Amniotic stem cell (primary cell): ENCODE results near the gene TMEM170A.
"Not testable (repeated sequence)": the region's sequence is repeated elsewhere in the genome, so short reads cannot be mapped to it uniquely, and the experiment has no call there.

Experiments used
- DNase-seq: peaks from one replicate; lab custom pipeline; 2025; lab: John Stamatoyannopoulos, UW

TMEM170A gene

DNA sequence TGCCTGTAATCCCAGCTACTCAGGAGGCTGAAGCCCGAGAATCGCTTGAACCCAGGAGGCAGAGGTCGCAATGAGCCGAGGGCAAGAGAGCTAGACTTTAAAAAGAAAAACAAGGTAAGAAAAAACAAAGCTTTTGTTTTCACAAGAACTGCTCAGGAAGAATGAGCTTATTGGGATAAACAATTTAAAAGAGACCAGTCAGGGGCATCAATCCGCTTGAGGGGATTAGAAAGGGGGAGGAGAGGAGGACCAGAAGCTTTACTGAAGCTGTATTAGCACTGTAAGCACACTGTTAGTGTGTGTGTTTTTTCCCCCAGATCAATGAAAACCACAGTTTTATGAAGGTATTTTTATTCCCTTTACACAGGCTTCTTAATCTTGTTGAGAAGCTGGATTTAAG is 8.8 kb downstream of the TMEM170A start:
- no peak for DNase-seq

DNA sequence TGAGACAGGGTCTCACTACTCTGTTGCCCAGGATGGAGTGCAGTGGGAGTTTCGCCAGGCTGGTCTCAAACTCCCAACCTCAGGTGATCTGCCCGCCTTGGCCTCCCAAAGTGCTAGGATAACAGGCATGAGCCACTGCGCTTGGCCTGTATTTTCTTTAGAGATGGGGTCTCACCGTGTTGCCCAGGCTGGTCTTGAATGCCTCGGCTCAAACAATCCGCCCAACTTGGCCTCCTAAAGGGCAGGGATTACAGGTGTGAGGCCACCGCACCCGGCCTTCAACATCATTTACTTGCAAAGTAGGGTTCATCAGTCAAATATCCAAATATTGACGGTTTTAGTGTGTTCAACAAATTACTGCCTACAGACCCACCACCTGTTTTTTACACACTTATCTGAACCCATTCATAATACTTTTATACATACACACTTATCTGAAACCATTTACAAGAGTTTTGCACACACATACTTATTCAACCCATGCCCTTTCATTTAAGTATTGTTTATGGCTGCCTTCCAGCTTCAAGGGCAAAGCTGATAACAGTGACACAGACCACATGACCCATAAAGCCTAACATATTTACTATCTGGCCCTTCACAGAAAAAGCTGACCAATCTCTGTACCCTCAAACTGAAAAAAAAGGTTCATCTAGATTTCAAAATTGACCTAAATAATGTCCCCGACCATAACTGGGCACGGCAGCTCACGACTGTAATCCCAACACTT is 11.9 kb downstream of the TMEM170A start:
- no peak for DNase-seq

DNA sequence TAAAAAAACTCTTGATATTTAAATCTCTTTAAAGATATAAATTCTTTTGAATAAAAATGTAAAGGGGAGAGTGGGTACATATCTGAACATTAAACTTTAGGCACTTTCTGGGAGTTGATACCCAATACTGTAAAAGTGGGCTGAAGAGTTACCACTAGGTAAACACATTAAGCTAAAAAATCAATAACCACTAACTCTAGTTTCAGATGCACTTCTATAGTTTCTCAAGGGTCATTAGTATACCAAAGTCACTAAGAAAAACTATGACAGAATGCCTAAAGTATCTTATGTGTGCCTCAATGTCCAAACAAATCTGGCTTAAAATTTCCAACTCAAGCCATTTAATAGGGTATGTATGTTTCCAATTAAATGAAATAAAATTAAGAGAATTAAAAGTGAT is 18.1 kb downstream of the TMEM170A start:
- DNase-seq, result no peak

DNA sequence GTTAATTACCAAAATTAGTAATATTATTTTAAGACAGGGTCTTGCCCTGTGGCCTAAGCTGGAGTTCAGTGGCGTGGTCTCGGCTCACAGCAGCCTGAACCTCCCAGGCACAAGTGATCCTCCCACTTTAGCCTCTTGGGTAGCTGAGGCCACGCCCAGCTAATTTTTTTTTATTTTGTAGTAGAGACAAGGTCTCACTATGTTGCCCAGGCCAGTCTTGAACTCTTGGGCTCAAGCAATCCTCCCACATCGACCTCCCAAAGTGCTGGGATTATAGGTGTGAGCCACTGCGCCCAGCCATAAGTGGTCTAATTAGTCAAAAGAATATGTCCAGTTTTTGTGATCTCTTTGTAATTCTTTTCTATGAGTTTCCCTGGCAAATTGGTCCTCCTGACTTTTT is 19.2 kb downstream of the TMEM170A start:
- no peak for DNase-seq

DNA sequence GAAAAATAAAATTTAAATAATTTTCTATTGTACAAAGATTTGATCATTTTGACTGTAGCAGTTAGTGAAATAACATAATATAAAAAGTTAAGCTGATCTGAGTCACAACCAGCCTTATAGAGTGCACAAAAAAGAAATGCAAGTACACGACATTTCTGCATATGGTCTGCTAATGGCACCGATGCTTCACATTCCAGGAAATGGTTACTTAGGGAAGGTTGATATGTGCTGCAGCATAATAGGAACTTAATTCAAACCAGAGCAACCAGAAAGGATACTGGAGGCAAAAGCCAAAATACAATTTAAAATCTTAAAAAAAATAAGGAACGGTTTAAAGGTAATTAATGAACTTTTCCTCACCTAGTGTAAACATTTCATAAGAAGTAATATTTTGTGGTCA is 21.2 kb downstream of the TMEM170A start:
- DNase-seq, result peak; percentile 24

DNA sequence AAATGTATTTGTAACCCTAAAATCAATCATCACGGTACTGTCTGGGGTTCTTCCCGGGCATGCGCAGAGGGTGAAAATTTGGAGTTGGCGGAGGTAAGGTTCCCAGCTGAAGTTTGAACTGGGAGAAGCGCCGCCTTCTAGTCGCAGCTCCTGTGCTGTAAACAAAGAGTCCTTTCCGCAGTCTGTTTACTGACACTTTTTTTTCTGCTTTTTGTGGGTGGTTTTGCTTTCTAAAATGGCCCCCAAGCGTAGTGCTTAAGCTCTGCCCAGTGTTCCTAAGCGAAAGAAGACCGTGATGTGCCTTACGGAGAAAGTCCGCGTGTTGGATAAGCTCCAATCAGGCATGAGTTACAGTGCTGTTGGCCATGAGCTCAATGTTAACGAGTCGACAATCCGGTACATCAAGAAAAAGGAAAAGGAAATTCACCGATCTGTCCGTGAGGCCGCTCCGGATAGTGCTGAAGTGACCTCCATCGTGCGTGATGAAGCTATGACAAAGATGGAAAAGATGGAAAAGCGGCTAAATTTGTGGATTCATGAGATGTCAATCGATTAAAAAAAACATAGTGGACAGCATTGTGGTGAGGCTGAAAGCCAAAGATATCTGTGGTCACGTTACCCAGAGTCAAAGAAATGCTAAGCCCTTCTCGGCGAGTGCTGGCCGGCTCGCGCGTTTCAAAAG is 30.6 kb downstream of the TMEM170A start:
- peak; percentile 76 for DNase-seq

DNA sequence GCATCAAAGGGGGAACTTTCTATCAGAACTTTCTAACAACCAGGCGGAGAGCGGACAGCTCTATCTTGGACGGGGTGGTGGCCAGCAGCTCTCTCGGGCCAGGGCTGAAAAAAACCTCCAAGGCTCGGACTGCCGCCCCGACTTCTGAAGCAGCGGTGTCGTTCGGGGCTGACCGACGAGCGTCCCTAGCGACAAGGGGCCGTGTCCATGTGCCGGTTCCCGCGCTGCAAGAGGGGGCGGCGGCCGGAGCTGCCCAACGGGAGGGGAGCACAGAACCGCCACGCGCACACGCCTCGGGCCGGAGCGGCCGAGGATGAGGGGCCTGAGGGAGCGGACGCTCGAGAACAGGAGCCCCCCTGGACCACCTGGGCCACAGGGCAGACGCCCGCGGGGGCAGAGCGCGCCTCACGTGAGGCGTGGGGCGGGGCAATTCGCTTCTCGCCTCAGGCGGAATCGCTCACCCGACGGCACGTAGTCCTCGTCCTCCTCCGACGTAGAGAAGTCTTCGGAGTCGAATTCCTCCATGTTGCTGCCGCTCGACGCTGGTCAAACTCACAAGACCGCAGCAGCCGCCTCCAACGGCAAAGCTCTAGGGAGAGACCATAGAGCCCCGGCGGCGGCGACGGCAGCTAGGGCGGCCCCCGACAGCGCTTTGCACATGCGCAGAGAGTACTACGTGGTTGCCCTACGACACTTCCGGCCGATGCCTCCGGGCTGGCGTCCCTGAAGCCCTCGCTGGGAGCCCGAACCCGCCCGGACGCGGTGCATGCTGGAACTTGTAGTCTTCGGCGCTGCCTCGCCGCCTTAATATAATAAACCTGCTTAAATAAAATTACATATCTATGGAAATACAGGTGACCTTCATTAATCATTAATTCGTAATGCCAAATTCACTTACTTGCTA is 31.4 kb downstream of the TMEM170A start, which contains the start of gene CFDP1:
CFDP1 (minus strand) TSS at position 676 of the 904 bp plus-strand sequence; CDS start at position 525, 151 bp downstream.
- peak; percentile 95 for DNase-seq

DNA sequence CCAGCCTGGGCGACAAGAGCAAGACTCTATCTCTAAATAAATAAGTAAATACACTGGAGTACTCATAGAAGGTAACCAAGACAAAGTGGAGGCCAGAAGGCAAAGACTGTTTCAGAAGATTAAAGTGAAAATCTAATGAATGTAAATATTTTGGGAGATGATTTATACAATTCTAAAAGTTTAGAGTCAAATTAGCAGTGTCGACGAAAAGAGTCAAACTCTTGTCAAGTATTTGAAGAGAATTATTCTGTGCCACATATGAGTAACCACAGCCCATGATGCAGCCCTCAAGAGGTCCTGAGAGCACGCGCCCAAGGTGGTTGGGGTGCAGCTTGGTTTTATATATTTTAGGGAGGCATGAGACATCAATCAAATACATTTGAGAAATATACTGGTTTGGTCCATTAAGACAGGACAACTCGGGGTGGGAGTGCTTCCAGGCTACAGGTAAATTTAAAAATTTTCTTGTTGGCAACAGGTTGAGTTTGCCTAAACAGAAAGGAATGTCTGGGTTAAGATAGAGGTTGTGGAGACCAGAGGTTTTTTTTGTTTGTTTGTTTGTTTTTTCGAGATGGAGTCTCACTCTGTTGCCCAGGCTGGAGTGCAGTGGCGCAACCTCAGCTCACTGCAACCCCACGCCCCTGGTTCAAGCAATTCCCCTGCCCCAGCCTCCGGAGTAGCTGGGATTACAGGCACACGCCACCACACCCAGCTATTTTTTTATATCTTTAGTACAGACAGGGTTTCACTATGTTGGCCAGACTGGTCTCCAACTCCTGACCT is 34.7 kb downstream of the TMEM170A start:
- DNase-seq, result no peak

DNA sequence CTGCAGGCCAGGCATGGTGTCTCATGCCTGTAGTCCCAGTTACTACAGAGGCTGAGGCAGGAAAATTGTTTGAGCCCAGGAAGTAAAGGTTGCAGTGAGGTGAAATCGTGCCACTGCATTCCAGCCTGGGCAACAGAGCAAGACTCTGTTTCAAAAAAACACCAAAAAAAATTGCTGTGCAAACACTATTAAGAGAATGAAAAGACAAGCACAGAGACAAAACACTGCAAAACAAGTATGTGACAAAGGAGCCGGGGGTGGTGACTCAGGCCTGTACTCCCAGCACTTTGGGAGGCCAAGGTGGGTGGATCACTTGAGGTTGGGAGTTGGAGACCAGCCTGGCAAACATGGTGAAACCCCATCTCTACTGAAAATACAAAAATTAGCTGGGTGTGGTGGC is 38.0 kb downstream of the TMEM170A start:
- DNase-seq, result not testable (repeated sequence)

DNA sequence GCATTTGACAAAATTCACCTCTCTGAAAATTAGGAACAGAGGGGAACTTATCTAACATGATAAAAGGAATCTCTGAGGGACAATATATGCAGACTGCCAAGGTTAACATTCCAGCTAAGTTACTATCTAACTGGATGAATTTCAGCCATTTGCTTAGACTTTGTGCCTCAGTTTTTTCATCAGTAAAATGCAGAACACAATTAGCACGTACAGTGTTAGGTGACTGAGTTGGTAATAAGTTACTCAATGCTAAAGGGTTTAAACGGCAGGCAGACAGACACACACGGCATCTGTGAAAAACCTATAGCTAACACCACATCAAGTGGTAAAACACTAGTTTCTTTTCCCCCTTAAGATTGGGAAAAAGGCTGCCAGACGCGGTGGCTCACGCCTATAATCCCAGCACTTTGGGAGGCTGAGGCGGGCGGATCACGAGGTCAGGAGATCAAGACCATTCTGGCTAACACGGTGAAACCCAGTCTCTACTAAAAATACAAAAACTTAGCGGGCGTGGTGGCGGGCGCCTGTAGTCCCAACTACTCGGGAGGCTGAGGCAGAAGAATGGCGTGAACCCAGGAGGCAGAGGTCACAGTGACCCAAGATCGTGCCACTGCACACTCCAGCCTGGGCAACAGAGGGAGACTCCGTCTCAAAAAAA is 40.3 kb downstream of the TMEM170A start:
- DNase-seq, result not testable (repeated sequence)

DNA sequence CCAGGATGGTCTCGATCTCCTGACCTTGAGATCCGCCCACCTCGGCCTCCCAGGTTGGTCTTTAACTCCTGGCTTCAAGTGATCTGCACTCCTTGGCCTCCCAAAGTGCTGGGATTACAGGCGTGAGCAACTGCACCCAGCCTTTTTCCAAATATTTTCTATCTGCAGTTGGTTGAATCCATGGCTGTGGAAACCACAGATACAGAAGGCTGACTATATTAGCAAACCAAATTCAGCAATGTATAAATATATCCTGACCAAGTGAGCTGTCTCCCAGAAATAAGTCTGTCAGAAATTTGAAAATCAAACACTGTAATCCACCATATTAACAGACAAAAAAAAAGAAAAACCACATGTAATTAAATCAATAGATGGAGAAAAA is 40.8 kb downstream of the TMEM170A start:
- DNase-seq, result no peak

DNA sequence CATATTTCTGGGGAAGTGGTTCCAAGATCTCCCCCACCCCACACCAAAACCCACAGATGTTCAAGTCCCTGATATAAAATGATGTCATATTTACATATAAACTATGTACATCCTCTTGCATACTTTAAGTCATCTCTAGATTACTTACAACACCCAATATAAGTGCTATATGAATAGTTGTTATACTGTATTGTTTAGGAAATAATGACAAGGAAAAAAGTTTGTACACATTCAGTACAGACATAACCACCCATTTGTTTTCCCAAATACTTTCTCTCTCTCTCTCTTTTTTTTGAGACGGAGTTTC is 42.7 kb downstream of the TMEM170A start:
- DNase-seq, result no peak

DNA sequence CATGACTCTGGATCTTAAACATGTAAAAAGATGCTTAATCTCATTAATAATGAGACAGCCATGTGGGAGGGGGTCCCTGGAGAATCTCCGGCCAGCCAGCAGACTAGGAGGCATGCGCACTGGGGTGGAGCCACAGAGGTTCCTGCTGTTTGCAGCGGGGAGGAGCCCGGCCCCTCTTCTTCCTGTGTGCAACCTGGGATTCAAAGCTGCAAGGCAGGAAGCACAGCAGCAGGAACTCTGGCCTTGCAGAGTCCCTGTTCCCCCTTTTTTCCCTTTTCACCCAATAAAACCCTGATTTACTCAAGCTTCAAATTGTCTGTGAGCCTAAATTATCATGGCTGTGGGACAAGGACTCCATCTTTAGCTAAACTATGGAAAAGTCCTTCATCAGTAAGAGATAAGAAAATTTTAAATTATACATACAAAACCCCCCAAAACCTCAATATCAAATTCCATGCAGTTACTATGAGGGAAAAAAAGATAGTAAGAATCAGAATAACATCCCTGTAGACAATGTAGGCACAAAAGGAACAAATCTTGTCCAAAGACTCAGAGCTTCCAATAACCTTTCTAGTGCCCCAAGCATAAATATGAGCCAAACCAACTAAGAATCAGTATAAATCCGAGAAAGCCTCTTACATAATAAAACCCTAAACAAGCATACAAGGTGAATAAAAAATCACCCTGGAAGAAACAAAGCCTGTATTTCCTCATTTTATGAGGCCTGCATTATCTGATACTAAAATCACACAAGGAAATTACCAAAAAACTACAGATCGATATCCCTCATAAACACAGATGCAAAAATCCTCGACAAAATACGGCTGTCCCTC is 43.3 kb downstream of the TMEM170A start:
- no peak for DNase-seq

DNA sequence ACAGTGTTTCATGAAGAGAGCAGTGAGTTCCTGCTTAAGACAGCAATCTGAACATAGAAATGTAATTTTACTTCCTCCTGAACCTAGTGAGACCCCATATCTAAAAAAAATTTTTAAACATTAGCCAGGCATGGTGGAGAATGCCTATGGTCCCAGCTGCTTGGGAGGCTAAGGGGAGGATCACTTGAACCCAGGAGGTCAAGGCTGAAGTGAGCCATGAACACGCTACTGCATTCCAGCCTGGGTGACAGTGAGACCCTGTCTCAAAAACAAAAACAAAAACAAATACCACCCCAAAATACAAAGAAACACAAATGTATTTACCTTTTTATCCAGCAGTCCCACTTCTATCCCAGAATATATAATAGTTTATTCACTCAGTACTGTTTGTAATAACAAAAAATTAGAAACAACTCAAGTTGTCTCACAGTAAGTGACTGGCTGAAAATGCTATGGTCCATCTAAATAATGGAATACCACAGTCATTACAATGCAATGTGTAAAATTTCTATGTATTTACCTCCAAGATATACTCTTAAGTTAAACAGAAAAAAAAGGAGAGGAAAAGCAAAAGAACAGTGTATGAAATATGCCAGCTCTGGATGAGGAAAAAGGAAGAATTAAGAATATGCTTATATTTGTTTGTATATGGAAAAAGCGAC is 47.5 kb downstream of the TMEM170A start:
- DNase-seq, result no peak

DNA sequence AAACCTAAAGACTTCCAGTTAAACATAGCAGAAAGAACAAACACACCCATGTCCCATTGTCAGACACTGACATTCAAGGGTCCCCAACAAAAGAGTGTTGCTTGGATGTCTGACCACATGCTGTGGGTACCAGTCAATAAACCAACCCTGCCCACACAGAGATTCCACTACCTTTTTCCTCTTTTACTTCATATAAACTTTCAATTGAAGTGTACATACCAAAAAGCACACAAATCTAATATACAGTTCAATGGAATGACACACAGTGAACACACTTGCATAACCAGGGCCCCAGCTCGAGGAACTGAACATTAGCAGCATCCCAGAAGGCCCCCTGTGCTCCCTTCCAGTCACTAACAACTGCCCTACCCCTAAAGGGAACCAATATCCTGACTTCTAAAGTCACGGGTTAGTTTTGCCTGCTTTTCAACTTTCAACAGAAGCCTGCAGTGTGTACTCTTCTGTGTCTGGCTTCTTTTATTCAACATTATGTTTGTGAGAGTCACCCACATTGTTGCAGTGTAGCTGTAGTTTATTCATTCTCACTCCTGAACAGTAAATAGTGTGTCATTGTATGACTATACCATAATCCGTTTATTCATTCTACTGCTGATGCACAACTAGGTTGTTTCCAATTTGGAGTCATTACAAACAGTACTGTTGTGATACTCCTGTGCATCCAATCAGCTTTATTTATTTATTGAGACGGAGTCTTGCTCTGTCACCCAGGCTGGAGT is 49.2 kb downstream of the TMEM170A start:
- DNase-seq, result no peak

DNA sequence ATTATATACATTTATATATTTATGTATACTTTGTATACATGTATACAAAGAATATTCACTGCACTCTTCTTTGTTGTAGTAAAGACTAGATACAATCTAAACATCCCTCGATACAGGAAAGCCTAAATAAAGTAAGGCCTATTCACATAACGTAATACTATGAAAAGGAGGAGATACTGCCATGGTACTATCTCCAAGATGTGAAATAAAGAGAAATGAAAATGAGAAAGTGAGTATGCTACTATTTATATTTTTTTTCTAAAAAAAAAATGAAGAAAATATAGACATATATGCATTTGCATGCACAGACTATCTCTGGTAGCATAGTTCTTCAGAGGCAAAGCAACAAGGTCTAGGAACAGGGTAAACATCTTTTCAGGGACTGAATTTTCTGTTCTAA is 50.5 kb downstream of the TMEM170A start:
- no peak for DNase-seq

DNA sequence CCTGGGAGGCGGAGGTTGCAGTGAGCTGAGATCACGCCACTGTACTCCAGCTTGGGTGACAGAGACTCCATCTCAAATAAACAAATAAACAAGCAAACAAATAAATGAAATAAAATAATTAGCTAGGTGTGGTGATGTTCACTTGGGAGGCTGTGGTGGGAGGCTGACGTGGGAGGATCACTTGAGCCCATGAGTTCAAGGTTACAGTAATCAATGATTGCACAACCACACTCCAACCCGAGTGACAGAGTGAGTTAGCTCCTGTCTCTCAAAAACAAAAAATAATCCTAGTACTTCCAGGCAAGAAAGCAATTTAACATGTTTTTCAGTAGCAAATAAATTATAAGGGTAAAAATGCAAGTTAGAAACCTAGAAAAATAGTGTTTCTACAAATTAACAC is 57.5 kb downstream of the TMEM170A start:
- DNase-seq, result no peak

DNA sequence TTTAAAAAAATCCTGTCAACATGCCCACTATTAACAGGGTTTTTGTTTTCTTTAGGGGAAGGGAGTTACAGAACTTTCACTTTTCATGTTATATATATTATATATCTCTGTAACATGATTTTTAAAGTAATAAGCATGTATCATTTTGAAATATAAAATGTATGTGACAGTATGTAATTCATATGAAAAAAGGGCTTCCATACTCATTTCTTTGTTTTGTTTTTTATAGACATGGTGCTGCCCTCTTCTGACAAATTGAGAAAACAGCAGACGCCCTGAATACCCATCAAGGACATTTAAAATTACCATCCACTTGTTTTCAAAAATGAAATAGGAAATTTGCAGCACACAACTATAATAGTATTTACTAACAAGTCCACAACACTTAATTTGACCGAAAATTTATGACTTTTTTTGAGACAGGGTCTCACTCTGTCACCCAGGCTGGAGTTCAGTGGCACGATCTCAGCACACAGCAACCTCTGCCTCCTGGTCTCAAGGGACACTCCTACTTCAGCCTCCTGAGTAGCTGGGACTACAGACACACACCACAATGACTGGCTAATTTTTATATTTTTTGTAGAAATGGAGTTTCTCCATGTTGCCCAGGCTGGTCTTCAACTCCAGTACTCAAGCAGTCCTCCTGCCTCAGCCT is 61.5 kb downstream of the TMEM170A start:
- DNase-seq, result no peak
